ENCODE measurements around the gene INTS4.
"Not testable (repeated sequence)": the region's sequence is repeated elsewhere in the genome, so short reads cannot be mapped to it uniquely, and the experiment has no call there.

INTS4 gene

DNA sequence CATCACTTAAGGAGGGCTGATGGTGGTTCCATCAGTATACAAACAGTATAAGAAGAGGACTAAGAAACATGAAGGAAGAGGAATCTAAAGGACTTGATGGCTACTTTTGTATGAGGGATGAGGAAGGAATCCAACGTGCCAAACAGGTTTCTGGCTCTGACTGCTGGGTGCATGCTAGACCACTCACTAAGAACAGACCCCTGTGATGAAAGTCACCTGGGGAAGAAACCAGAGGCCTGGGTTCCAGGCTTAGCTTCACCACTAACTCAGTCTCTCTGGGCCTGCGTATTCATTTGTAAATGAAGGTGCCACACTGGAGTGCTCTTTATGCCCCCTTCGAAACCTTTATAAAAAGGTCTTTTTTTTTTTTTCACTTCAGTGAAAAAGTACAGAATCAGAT, 118.4 kb downstream of the INTS4 start:
- DNase-seq: no peak

DNA sequence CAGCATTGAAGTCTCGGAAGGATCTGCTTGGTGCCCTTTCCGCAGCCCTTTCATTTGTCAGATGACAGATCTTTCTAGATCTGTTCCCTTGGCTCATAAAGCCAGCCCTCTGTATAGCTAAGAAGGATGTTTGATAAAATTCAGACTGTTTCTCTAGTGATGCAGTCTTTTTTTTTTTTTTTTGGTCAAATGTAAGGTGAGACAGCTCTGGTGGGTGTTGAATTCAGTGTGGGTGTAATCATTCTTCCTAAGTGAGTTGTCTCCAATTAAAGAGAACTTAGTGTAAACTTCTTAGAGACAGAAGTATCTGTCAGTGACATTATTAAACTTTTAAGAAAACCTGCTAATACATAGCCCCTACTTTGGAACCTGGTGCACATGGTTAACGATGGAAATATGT, 120.3 kb downstream of the INTS4 start:
- no peak for DNase-seq

DNA sequence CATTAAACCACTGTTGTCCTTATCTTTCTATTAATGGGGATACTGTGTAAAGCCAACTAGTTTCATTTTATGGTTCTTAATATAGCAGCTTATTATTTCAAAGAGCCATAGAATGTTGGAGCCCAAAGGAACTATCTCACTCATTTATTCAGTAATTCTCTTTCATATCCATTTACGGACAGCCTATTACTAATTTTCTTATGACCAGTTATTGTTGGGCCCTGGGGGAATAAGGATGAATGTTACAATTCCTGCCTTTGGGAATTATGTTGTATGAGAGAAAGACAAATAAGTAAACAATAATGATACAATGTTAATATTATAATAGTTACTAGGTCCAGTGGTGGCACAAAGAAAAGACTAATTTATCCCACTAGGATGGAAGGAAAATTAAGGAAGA, 121.1 kb downstream of the INTS4 start:
- DNase-seq: no peak

DNA sequence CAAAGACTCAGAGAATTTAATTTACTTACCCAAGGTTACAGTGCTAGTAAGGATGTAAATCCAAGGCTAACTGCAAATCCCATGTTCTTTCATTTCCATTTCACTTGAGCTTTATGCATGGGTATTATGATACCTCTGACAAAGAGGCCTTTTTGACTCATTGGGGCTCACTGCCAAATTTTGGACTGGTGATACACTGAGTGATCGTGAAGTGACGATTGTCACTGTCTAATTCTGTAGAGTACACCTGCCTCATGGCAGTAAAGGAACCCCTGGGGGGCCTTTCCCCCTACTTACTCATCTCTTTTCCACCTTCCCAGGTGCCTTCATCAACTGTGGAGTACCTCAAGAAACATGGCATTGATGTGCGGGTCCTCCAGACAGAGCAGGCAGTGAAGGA, 122.6 kb downstream of the INTS4 start:
- no peak for DNase-seq

DNA sequence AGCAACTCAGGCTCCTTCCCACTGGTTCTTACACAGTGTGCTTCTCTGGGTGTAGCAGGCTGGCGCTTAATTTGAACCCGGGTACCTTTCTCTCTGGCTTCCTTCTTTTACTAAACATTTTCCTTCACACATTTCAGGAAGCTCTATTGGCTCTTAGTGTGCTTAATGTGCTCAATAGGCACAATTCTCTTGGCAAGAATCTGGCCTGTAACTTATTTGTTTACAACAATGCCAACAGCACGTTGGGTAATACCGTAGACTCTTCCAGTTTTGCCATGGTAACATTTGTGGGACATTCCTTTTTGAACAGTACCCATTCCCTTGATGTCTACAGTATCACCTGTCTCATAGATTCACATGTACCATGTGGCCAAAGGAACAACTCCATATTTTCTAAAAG, 125.7 kb downstream of the INTS4 start:
- DNase-seq: no peak

DNA sequence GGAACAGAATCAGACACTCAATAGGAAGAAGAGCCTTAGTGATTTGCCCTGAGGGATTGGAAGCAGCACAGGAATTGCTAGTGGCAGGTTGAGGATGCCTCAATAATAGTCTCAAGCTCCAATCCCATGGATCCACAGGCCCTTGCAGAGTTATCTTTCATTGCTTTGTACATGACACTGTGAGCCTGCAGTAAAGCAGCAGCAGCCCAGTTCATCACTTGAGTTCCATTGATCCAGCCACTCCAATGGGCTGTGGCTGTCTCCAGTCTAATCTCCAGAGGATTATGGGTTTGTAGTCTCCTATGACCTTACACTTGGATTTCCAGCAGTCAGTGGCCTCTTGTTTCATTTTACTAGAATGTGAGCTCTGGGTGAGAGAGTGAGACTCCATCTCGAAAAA, 128.1 kb downstream of the INTS4 start:
- no peak for DNase-seq

DNA sequence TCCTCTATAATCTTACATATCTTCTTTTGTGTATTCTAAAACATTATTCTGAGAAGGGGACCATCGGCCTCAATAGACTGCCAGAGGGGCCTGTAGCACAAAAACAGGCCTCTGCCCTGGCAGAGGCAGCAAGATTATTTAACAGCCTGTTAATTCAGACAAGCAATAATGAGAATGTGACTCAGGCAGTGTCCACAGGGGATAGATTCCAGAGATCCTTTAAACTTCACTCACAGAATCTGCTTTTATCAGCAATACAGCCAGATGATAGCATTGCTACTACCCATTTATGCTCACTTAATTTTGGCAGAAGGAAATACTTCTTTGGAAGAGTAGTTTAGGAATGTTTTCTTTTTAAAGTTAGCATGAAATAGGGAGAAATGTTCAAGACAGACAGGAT, 128.7 kb downstream of the INTS4 start:
- no peak for DNase-seq

DNA sequence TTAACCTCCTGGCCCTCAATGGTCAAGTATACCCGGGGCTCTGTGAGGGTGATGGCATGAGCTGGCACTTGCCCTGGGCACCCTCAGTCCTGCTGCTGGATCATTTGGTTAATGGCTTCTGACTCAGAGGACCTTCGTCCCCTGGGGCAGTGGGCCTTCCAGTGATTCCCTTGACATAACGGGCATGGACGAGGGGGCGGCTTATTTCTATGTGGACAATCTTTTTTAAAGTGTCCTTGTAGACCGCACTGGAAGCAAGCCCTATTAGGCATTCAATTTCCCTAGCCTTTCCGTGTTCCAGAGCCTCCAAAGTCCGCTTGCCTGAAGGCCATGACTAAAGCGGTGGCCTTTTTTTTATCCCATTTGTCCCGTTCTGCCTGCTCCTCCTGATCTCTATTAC, 133.0 kb downstream of the INTS4 start:
- DNase-seq: not testable (repeated sequence)

DNA sequence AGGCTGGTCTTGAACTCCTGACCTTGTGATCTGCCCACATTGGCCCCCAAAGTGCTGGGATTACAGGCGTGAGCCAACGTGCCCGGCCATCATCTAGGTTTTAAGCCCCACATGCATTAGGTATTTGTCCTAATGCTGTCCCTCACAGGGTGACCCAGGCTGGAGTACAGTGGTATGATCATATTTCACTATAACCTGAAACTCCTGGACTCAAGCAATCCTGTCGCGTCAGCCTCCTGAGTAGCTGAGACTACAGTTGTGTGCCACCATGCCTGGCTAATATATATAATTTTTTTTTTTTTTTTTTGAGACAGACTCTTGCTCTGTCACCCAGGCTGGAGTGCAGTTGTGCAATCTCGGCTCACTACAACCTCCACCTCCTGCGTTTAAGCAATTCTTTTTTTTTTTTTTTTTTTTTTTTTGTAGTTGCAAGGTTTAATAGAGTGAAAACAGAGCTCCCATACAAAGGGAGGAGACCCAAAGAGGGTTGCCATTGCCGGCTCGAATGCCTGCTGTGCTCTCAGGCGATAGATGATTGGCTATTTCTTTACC, 136.5 kb downstream of the INTS4 start:
- not testable (repeated sequence) for DNase-seq

DNA sequence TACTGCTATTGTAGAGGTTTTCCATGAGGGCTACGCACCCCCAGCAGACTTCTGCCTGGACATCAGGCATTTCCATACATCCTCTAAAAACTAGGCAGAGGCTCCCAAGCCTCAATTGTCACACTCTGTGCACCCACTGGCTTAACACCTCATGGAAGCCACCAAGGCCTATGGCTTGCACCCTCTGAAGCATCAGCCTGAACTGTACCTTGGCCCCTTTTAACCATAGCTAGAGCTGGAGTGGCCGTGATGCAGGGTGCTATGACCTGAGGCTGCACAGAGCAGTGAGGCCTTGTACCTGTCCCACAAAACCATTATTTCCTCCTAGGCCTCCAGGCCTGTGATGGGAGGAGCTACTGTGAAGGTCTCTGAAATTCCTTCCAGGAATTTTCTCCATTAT, 139.6 kb downstream of the INTS4 start:
- no peak for DNase-seq

DNA sequence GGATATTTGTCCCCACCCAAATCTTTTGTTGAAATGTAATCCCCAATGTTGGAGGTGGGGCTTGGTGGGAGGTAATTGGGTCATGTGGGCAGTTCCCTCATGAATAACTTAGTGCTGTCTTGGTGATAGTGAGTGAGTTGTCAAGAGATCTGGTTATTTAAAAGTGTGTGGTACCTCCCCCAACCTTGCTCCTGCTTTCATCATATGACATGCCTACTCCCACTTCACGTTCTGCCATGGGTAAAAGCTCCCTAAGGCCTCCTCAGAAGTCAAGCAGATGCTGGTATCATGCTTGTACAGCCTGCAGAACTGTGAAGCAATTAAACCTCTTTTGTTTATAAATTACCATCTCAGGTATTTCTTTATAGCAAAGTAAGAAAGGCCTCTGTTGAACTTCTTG, 143.0 kb downstream of the INTS4 start:
- DNase-seq: no peak

DNA sequence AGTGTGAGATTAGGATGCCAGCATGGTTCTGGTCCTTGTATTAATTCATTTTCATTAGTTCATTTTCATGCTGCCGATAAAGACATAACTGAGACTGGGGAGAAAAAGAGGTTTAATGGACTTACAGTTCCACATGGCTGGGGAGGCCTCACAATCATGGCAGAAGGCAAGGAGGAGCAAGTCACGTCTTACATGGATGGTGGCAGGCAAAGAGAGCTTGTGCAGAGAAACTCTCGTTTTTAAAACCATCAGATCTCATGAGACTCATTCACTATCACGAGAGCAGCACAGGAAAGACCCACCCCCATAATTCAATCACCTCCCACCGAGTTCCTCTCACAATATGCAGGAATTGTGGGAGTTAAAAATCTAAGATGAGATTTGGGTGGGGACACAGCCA, 150.8 kb downstream of the INTS4 start:
- not testable (repeated sequence) for DNase-seq

DNA sequence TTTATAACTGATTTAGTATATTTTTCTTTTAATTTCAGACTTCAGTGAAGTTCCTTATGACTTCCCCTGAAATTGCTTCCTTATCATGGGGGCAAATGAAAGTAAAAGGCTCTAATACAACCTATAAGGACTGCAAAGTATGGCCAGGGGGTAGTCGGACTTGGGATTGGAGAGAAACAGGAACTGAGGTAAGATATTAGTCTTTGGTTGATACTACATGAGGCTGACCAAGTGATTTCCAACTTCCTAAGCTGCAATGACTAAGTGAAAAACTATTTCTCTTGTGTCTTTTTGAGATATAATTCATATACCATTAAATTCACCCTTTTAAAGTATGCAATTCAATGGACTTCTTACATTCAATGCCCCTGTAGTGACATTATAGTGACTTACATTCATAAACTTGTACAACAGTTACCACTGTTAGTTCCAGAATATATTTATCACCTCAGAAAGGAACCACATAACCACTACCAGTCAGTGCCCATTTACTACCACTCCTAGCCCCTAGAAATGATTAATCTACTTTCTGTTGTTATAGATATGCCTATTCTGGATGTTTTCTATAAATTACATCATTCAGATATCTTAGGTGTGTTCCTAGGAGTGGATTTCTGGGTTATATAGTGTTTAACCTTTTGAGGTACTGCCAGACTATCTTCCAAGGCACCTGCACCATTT, 151.9 kb downstream of the INTS4 start:
- DNase-seq: no peak

DNA sequence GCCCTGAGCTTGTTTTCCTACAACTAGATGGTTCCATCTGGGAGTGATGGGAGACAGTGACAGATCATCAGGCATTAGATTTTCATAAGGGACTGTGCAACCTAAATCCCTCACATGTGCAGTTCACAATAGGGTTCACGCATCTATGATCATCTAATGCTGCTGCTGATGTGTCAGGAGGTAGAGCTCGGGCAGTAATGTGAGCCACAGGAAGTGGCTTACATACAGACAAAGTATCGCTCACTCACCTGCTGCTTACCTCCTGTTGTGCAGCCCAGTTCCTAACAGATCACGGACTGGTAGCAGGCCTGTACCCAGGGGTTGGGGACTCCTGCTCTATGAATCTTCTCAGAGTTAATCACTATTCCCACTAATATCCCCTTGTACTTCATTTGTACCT, 161.2 kb downstream of the INTS4 start:
- no peak for DNase-seq

DNA sequence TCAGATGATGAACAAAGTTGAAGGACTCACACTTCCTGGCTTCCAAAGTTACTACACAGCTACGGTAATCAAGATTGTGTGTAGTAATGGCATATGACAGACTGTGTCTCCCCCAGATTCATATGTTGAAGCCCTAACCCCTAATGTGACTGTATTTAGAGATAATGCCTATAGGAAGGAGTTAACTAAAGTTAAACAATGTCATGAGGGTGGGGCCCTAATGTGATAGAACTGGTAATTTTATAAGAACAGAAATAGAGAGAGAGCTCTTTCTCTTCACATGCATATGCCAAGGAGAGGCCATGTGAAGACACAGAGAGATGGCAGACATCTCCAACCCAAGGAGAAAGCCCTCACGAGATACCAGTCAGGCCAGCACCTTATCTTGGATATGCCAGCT, 165.5 kb downstream of the INTS4 start:
- DNase-seq: no peak

All from NCI-H1694 treated with DMSO at 0.1 percent for 48 hours (cell line).